MM.1S (cell line): ENCODE measurements around the gene GSS.

Experiments used
- EZH2 ChIP-seq: fragments of 300-600 bp; sonication (generic); optimal IDR thresholded peaks from 2 replicates; pipeline ENCODE3; 2017; ENCODE audit warnings: low read depth, mild to moderate bottlenecking, antibody characterized with exemption, low read length, mixed read lengths
- EZH2phosphoT487 ChIP-seq: fragments of 300-600 bp; sonication (generic); IDR thresholded peaks from 2 replicates; pipeline ENCODE4 v1.6.1; 2018; ENCODE audit warnings: antibody characterized with exemption, low read length
- TF ChIP-seq, protein P1 (sequence below): fragments of 300-600 bp; sonication (generic); IDR thresholded peaks from 2 replicates; pipeline ENCODE4 v1.5.1; 2016; ENCODE audit warnings: antibody characterized with exemption, low read length, mixed read lengths

DNA sequence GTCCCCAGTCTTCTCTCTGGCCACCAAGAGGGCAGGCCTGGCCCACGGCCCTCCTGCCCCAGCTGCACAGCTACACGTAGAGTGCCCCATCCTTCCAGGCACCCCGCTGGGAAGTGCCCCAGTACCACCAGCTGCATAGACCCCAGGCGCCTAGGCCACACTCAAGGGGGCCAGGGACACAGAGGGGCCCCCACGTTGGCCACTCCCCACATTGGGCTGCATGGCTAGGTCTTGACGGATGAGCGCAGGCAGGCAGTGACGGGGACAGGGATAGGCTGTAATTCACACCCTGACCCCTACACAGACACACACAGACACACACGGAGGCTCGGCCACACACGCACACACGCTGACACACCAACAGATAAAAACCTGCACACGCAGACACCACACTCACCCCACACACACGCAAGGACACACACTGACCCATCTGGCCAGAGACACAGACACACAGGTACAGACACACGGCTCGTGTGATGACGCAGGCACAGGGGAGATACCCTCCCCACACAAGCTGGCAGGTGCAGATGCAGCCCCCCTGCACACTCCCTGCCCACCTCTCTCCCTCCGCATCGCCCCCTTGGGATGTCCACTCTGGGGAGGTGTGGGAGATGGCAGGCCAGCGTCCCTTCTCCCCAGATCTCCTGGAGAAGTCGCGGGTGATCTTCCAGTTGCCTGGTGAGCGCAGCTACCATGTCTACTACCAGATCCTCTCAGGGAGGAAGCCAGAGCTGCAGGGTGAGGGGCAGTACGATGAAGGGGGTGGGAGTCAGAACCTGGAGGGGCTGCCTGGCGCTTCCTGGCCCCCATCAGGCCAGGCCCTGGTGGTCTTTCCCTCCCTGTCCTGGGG lies 30.1 kb upstream of the GSS start:
- TF ChIP-seq EZH2: no peak
- TF ChIP-seq, protein P1, sequence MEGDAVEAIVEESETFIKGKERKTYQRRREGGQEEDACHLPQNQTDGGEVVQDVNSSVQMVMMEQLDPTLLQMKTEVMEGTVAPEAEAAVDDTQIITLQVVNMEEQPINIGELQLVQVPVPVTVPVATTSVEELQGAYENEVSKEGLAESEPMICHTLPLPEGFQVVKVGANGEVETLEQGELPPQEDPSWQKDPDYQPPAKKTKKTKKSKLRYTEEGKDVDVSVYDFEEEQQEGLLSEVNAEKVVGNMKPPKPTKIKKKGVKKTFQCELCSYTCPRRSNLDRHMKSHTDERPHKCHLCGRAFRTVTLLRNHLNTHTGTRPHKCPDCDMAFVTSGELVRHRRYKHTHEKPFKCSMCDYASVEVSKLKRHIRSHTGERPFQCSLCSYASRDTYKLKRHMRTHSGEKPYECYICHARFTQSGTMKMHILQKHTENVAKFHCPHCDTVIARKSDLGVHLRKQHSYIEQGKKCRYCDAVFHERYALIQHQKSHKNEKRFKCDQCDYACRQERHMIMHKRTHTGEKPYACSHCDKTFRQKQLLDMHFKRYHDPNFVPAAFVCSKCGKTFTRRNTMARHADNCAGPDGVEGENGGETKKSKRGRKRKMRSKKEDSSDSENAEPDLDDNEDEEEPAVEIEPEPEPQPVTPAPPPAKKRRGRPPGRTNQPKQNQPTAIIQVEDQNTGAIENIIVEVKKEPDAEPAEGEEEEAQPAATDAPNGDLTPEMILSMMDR: no peak
- TF ChIP-seq EZH2phosphoT487: no peak
